GM21423 (cell line): ENCODE measurements around the gene RANBP3.

Experiments used
- ATAC-seq: cut with Tn5 transposase; IDR thresholded peaks from one replicate; pipeline ENCODE4 v1.9.1; 2021; ENCODE audit warnings: mild to moderate bottlenecking, moderate library complexity; ENCODE audit not compliant: unreplicated experiment

Gene RANBP3

DNA sequence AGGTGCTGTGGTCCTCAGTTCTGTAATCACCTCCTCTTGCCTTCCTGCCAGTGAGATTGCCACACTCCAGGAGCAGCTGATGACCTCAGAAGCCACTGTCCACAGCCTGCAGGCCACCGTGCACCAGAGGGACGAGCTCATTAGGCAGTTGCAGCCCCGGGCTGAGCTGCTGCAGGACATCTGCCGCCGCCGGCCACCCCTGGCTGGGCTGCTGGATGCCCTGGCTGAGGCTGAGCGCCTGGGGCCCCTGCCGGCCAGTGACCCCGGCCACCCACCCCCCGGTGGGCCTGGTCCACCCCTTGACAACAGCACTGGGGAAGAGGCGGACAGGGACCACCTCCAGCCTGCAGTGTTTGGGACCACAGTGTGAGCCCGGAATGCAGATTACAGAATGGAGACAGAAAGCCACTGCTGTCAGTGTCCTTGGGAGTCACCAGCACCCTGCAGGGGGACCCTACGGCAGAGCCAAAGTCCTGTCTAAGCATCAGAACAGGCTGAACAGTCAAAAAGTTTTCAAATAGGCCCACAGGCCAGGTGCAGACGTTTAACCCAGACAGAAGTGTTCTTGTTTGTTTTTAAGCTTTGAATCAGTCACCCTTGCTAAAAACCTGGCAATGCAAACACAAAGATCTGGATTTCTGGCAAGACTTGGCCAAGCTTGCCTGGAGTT lies 69.0 kb downstream of the RANBP3 start:
- ATAC-seq: no peak

DNA sequence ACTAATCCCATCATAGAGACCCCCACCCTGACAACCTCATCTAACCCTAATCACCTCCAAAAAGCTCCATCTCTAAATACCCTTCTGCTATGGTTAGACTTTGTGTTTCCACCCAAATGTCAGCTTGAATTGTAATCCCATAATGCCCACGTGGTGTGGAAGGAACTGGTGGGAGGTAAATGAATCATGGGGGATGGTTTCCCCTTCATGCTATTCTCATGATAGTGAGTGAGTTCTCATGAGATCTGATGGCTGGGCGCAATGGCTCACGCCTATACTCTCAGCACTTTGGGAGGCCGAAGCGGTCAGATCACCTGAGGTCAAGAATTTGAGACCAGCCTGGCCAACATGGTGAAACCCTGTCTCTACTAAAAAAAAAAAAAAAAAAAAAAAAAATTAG lies 70.7 kb downstream of the RANBP3 start:
- no peak for ATAC-seq

DNA sequence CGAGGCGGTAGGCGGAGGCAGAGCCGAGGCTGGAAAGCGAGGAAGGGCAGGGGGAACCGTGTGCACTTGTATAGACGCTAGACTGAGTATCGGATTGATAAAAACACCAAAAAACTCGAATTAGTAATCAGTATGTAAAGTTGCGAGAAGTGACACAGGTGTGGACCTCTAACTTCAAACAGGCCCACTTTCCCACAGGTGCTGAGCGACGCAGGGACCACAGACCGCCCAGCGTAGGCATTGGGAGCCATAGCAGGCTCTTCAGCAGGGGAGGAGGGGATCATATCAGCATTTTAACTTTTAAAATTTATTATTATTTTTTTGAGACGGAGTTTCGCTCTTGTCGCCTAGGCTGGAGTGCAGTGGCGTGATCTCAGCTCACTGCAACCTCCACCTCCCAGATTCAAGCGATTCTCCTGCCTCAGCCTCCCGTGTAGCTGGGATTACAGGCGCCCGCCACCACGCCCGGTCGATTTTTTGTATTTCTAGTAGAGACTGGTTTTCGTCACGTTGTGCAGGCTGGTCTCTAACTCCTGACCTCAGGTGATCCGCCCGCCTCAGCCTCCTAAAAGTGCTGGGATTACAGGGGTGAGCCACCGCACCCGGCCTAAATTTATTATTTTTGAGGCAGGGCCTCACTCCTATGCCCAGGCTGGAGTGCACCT lies 72.7 kb downstream of the RANBP3 start:
- ATAC-seq: no peak

DNA sequence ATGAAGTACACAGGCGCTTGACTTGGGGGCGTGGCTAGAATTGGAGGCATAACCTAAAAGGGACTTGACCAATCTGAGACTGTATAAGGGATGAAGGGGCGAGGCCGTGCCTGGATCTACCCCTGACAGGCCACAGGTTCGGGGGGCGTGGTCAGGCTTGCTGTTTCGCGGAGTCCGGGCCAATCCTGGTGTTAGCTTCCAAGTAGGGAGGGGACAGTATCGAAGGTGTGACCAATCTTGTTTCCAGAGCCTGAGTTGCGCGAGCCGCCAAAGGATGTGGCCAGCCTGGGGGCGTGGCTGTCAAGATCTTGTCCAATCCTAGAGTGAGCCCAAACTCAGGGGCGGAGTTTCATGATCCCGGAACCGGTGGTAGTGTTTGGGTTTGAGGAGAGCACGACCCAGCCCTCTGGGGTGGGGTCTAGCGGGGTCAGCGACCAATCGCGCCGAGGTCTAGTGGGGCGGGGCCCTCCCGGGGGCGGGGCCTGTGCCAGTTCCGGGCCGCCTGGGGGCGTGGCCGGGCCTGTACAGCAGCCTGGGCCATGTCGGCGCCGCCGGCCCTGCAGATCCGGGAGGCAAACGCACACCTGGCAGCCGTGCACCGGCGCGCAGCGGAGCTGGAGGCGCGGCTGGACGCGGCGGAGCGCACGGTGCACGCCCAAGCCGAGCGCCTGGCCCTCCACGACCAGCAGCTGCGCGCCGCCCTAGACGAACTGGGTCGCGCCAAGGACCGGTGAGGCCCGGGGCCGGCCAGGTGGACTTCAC lies 73.4 kb downstream of the RANBP3 start, which contains the start of gene VMAC:
TSS of gene VMAC (plus strand) at position 521 of the 762 bp plus-strand sequence. CDS start at position 540, 19 bp downstream.
- ATAC-seq: peak; percentile 81

DNA sequence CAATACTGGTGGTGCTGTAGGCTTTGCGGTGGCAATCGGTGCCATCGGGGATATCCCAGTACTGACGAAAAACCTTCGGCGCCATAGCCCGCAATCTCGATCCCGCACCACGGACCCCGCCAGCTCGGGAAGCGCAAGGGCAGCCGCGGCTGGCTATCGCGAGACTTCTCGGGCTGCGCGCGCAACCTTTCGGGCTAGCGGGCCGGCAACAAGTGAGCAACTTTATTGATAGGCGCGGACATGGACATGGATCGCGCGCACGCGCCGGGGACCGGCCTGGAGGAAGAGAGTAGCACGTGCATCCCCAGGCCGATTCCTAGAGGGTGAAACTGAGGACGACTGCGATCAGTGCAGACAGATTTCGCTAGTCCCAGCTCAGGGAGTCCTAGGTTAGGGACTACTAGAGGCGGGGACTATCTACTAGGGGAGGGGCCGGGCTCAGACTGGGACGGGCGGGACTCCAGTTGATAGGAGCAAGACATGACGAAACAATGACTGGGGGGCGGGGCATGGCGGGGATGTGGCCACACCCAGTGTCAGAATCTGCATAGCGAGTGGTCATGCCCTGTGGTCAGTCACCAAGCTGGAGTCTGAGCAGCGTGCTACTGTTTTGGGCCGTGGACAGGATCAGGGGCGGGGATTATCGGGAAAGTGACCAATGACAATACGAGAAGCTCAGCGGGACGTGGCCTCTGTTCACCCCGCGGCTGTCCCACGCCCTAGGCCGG lies 74.2 kb downstream of the RANBP3 start, which contains the start of gene NDUFA11:
TSS of gene NDUFA11 (minus strand) at position 167 of the 728 bp plus-strand sequence. CDS start at position 85, 82 bp downstream.
- peak; percentile 31 for ATAC-seq

DNA sequence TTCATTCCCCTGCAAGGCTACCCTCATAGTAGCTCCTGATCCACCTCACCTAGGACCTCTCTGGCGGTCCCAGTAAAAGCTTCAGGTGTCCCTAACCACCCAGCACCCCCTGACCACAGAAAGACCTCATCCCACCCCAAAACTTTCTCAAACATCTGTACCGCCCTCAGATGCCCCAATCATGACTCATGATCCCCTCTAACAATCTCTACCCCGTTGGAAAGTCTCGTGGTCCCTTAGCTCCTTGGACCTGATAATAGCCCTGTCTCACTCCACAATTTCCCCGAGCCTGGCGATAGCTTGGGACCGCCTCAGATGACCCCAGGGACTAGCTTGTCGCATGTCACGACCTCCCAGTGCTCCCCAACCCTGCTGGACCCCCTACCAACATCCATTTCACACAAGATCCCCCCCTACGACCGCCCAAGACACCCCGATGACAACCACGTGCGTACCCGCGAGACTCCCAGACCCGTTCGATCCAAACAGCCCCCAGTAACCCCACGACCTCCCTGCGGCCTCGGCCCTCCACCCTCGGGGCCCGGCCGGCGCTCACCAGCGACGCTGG lies 74.8 kb downstream of the RANBP3 start:
- ATAC-seq: no peak

DNA sequence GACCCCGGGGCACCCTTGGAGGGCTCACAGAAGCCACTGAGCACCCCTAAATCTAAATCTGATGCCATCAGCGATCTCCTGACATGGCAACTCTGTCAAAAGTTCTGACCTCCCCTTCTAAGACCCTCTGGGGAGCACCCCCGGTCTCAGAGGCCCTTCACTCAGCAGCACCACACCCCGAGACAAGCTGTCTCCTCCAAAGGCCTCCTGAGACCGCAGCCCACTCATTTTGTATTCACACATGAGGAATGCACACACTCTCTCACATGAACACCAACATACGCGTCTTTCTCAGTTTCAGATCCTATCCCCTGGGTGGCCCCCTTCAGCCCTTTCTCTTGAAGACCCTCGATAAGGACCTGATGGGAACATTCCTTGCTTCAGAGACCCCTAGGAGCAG lies 77.0 kb downstream of the RANBP3 start:
- ATAC-seq: no peak

DNA sequence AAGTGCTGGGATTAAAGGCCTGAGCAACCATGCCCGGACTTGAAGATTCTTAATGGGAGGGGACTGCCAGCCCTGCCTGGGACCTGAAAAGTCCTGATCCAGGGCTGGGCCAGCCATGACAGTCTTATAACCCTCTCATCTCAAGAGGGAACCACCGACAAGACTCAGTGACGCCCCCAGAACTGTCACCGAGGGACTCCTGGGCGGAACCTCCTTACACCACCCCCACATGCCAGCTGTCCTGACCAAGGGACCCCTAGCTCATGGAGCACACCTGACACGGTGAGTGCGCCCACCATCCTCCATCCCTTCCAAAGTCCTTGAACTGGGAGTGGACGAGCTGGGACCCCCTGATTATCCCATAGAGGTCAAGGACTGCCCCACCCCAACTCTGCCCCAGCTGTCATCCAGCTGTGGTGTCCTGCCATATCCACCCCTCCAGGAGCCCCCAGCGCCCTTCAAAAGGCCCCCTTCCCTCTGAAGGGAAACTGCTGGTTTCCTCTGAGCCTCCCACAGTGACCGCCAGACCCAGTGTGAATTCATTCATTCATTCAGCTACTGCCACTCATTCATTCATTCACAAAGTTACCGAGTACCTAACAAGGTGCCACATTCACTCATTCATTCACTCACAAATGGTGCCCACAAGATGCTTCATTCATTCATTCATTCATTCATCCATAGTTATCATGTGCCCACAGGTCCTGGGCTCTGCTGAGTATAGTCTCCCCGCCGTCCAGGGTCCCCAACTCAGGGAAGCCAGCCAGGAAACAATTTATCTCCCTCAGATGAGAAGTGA lies 78.0 kb downstream of the RANBP3 start:
- ATAC-seq: no peak

DNA sequence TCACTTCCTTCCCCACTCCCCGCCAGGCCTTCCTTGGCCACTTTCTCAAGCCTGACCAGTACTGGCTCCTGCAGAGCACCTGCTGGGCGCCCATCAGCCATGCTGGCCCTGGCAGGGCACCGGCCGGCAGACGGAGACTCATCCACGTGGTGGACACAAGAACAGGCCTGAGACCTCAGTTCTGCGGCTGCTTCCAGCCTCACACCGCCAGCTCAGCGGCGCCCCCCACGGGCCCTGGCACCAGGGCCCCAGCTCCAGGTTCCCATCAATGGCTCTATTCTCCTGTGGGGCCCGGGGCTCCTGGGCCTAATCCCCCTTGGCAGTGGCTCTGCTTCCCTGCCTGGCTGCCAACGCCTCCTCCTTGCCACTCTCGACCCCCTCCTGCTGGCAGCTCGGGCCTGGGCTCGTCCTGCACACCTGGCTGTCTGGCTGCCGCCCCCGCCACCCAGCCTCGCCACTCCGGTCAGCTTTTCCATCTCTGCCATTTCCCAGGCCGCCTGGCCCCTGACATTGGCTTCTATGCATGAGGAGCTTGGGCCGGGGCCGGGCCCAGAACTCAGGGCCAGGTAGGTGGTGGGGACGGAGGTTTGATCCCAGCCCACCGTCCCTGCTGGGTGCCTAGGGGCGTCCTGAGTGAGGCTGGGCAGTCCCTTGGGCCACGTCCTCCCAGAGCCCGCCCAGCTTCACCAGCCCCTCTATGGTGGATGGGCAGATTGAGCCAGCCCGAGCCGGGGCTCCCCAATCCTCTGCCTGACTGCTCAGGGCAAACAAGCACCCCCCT lies 80.6 kb downstream of the RANBP3 start:
- ATAC-seq: no peak

DNA sequence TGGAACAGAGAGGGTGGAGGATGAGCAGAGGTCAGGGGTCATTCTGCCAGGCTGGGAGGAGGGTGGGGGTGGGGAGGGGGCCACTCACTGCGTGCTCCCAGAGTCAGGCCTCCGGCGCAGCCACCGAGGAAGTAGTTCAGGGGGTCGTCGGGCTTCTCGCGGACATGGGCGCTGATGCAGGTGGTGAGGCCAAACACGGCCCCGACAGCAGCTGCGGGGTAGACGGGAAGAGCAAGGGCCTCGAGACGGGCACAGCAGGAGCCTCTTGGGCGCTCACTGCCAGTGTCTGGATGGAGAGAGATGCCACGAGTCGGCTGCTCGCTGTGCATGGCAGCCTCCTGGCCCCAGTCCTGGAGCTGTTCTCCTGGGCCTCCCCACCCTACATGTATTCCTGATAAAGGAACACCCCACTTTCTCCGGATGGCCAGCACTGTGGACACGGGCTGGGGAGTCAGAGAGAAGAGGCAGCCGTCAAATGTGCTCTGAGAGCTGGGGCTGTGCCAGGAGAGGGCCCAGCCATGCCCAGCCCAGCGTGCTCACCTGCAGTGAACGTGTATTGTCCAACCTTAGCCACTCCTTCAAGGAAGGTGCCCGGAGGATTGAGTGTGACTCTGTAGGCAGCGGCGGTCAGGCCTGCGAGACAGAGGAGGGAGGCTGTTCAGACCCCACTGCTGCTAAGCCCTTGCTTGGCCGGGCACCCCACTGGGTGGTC lies 81.4 kb downstream of the RANBP3 start:
- ATAC-seq: no peak

DNA sequence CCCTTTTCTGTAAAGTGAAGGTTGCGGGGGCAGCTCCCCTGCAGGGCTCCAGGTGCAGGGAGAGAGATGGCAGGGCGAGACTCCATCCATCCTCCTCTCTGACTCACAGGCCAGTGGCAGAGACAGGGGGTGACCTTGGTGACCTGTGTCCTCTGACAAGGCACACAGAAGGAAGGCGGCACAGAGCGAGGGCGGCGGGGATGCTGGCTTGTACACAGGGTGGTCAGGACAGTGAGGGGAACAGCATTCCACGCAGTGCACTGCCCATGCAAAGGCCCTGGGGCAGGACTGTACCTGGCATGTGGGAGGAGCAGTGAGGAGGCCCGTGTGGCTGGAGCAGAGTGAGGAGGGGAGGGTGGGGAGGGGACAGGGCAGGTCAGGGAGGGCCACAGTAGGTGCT lies 82.0 kb downstream of the RANBP3 start:
- no peak for ATAC-seq

DNA sequence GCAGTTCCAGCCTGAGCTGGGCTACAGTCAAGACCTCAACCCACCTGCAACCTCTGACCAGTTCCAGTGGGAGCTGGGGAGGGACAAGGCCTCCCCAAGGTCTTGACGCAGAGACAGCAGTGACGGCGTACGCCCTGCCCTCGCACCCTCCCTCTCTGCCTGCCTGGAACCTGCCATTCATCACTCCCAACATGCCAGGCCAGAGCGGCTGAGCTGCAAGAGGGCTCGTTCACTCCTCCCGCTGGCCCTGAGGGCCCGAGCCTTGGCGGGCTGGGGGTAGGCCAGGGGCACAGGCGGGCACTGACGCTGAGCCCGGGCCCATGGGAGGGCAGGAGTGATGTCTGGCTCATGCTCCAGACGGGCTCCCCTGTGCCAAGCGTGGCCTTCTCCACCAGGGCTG lies 82.5 kb downstream of the RANBP3 start:
- ATAC-seq: no peak

DNA sequence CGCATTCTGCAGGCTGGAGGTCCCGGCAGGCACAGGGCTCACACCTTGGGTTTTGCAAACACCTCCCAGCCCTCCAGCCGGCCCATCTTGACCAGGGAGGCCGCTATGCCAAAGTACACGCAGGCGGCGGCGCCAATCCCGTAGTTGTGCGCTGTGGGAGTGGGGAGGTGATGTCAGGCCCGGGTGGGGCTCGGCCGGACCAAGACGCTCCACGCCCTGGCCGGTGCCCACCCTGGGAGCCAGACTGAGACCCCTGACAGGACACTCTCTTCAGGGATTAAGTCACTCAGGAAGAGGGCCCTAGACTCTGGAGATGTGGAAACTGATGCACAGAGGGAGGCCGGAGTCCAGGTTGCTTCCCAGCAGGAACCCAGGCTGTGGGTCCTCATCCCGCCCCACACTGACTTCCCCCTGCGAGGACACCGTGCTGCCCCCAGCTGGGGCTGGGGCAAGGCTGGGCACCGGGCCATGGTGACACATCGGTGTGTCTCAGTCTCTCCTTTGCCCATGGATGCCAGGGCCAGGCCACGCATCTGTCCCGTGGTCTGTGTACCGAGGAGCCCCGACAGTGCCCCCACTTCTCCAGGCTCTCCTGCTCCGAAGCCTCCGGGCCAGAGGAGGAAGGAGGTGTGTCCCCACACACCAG lies 83.1 kb downstream of the RANBP3 start:
- ATAC-seq: no peak

DNA sequence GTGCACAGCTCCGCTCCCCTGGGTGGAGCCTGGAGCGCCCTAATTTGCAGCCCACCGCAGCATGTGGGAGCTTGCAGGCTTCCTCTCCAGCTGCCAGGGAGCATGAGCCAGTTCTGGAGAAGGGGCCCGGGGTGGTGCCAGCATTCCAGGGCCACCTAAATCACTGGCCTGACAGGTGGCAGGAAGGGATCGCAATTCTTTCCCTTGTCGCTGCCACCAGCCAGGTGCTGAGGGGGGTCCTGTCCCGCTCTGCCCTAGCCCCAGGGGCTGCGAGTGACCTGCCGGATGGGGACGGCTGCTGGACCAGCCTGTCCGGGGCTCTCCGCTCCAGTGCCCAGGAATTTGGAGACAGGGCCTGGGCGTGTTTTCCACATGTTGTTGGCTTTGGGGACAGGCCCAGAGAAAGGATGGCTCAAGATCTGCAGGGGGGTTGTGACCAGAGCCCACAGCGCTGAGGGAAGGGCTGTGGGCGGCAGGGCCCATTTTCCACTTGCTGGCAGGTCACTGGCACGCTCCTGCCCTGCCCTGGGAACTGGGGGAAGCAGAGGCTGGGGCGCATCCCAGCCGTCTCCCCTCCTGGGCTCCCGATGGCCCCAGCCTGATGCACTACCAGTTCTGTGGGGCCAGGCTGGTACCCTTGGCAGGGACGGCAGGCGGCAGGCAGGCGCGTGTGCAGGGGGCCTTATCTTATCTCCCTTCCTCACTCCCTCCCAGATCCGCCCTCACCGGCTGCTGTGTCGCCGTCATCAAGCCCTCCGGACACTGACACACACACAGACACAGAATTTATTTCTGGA lies 83.8 kb downstream of the RANBP3 start:
- no peak for ATAC-seq

DNA sequence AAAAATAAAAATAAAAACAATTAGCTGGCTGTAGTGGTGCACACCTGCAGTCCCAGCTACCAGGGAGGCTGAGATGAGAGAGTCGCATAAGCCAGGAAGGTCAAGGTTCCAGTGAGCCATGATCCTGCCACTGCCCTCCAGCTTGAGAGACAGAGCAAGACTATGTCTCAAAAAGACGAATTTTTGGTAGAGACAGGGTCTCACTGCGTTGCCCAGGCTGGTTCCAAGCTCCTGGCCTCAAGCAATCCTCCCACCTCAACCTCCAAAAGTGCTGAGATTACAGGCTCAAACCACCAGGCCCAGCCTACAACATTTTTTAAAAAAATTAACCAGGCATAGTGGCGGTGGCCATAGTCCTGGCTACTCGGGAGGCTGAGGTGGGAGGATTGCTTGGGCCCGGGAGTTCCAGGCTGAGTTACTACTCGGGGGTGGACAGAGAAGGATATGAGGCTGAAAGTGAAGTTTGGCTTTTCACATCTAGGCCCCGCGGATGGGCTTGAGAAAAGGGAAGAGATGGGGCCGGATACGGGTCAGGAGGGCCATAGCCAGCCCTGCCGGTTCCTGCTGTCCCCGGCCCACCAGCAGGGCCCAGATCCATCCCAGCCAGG lies 84.5 kb downstream of the RANBP3 start:
- no peak for ATAC-seq

DNA sequence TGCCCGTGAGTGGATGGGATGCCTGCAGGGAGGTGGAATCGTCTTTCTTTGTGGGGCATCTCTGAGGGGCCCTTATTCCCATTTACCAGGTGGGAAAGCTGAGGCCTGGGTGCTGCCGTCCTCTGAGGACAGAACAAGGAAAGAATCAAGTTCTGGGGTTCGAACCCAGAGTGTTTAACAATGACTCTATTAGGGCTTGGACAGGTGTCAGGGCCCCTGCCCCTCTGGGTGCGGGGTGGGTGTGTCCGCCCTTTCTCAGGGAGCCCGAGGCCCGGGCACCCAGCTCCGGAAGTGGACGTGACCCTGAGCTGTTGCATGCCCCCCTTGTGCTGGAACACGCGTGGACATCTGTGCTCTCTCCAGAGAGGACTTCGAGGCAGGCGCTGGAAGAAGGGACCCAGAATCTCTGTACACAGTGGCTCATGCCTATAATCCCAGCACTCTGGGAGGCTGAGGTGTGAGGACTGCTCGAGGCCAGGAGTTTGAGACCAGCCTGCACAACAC lies 85.1 kb downstream of the RANBP3 start:
- ATAC-seq: no peak
